ENCODE measurements around the gene PKP1.

DNA sequence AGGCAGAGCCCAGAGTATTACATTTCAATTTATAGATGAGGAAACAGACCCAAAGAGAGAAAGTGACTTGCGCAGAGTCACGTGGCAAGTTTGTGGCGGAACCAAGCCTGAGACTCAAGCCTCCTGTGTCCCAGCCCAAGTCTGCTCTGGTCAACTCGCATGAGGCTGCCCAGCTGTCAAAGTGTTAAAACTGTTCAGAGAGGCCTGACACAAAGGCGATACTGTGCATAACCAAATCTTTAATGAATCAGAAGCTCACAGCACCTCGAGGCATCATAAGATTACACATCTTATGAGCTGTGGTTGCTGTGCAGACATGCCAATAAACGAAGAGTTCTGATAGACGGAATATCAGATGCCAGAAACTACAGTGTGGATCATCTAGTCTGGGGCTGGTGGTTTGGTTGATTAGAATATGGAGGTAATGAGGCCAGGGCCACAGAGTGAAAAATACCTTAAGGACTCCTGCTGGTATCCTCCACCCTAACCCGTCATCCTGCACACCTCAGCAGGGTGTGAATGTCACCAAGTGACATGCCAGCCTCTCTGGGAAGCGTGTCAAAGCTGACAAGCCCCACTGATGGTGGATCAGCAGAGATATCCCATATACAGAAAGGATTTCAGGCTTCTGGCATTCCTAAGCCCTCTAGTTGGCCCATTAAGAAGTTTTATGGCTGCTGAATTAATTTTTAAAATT, 52.0 kb downstream of the PKP1 start:
- no peak for TF ChIP-seq EZH2 (IDR thresholded peaks at IDR 0.05; ENCODE audit: borderline replicate concordance, low read depth, low read length, severe bottlenecking)
- TF ChIP-seq, protein P1, sequence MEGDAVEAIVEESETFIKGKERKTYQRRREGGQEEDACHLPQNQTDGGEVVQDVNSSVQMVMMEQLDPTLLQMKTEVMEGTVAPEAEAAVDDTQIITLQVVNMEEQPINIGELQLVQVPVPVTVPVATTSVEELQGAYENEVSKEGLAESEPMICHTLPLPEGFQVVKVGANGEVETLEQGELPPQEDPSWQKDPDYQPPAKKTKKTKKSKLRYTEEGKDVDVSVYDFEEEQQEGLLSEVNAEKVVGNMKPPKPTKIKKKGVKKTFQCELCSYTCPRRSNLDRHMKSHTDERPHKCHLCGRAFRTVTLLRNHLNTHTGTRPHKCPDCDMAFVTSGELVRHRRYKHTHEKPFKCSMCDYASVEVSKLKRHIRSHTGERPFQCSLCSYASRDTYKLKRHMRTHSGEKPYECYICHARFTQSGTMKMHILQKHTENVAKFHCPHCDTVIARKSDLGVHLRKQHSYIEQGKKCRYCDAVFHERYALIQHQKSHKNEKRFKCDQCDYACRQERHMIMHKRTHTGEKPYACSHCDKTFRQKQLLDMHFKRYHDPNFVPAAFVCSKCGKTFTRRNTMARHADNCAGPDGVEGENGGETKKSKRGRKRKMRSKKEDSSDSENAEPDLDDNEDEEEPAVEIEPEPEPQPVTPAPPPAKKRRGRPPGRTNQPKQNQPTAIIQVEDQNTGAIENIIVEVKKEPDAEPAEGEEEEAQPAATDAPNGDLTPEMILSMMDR (IDR thresholded peaks at IDR 0.05; ENCODE audit: borderline replicate concordance, extremely low read depth, low read length, poor library complexity, severe bottlenecking): no peak

All from DND-41 (cell line).